IMR-90 (cell line): ENCODE data around the gene NCKAP5. TPM values are rescaled to one million over a fixed set of nuclear protein-coding genes. Genes with fewer than 3 reads are reported as not detected.

Source experiments
- ATAC-seq: fragments of 200-7000 bp; cut with Tn5 transposase; 2 replicates; pipeline ENCODE4 v1.9.1; 2020; ENCODE audit warnings: low read depth, mild to moderate bottlenecking, moderate library complexity
- BruUV-seq: library from RNA; stranded (reverse); fragments of 400-500 nt; replicated peaks from 2 replicates; lab custom pipeline; 2021; lab: Mats Ljungman, UMichigan
- CTCF ChIA-PET: fragments of 300-600 bp; formaldehyde crosslinking; extraction: SDS; loops from one replicate; lab custom pipeline; 2021; ENCODE audit warnings: antibody characterized with exemption; lab: Yijun Ruan, JAX
- POLR2A ChIA-PET: fragments of 300-600 bp; sonication (Branson Sonifier 250); formaldehyde crosslinking; loops from one replicate; lab custom pipeline; 2022; ENCODE audit warnings: antibody characterized with exemption; ENCODE audit not compliant: unreplicated experiment; lab: Charles Lee
- DNase-seq: peaks from one replicate; pipeline ENCODE4 v3.0.0; 2013
- H2AFZ ChIP-seq: replicated peaks from 2 replicates; pipeline ENCODE3; 2013; ENCODE audit warnings: low read length, mild to moderate bottlenecking; ENCODE audit not compliant: poor library complexity
- H2AK5ac ChIP-seq: 2 replicates; pipeline ENCODE4 v1.6.1; 2013; ENCODE audit warnings: low read depth, low read length, inconsistent platforms
- H2AK9ac ChIP-seq: replicated peaks from 2 replicates; pipeline ENCODE3; 2013; ENCODE audit warnings: mild to moderate bottlenecking, low read depth, low read length, moderate library complexity; ENCODE audit not compliant: poor library complexity
- H2BK120ac ChIP-seq: 2 replicates; pipeline ENCODE4 v1.6.1; 2013; ENCODE audit warnings: low read depth, low read length, inconsistent platforms
- H2BK15ac ChIP-seq: 3 replicates; pipeline ENCODE4 v1.6.1; 2013; ENCODE audit warnings: low read depth, low read length, inconsistent platforms
- H2BK20ac ChIP-seq: 2 replicates; pipeline ENCODE4 v1.6.1; 2013; ENCODE audit warnings: low read depth, mild to moderate bottlenecking, inconsistent platforms, low read length, moderate library complexity
- H2BK5ac ChIP-seq: 2 replicates; pipeline ENCODE4 v1.6.1; 2013; ENCODE audit warnings: mild to moderate bottlenecking, low read depth, low read length, inconsistent platforms; ENCODE audit not compliant: poor library complexity, severe bottlenecking
- H3K14ac ChIP-seq: replicated peaks from 2 replicates; pipeline ENCODE4 v1.6.1; 2013; ENCODE audit warnings: low read depth, low read length, inconsistent platforms
- H3K18ac ChIP-seq: 2 replicates; pipeline ENCODE4 v1.6.1; 2013; ENCODE audit warnings: low read depth, low read length, control low read depth
- H3K23ac ChIP-seq: 2 replicates; pipeline ENCODE4 v1.6.1; 2013; ENCODE audit warnings: low read depth, low read length, inconsistent platforms
- H3K27ac ChIP-seq: 2 replicates; pipeline ENCODE4 v1.5.1; 2013; ENCODE audit warnings: mild to moderate bottlenecking, control low read depth, low read length; ENCODE audit not compliant: insufficient read depth
- H3K27me3 ChIP-seq: 2 replicates; pipeline ENCODE4 v1.6.1; 2013; ENCODE audit warnings: low read length; ENCODE audit not compliant: control insufficient read depth, insufficient read depth
- H3K36me3 ChIP-seq: 2 replicates; pipeline ENCODE4 v1.6.1; 2013; ENCODE audit warnings: low read length, mixed read lengths; ENCODE audit not compliant: control insufficient read depth, insufficient read depth
- H3K4ac ChIP-seq: 2 replicates; pipeline ENCODE4 v1.6.1; 2013; ENCODE audit warnings: low read depth, low read length, inconsistent platforms
- H3K4me1 ChIP-seq: 2 replicates; pipeline ENCODE4 v1.6.1; 2013; ENCODE audit warnings: low read length, mixed read lengths; ENCODE audit not compliant: control insufficient read depth, insufficient read depth
- H3K4me2 ChIP-seq: 2 replicates; pipeline ENCODE4 v1.6.1; 2013; ENCODE audit warnings: low read depth, mild to moderate bottlenecking, control low read depth, low read length, moderate library complexity
- H3K4me3 ChIP-seq: 2 replicates; pipeline ENCODE4 v1.5.1; 2013; ENCODE audit warnings: low read depth, mild to moderate bottlenecking, control low read depth, low read length, moderate library complexity; ENCODE audit not compliant: insufficient read depth
- H3K56ac ChIP-seq: 2 replicates; pipeline ENCODE4 v1.6.1; 2013; ENCODE audit warnings: low read length, inconsistent platforms; ENCODE audit not compliant: insufficient read depth; ENCODE audit errors: extremely low read depth
- H3K79me1 ChIP-seq, 2 experiments: 2 replicates each; pipeline ENCODE4 v1.6.1; 2013; ENCODE audit warnings: low read length in 2 of 2, inconsistent platforms in 1 of 2, low read depth in 1 of 2
- H3K9ac ChIP-seq: 2 replicates; pipeline ENCODE4 v1.6.1; 2013; ENCODE audit warnings: low read depth, low read length, control low read depth
- H3K9me1 ChIP-seq: 2 replicates; pipeline ENCODE4 v1.6.1; 2013; ENCODE audit warnings: low read length, inconsistent platforms; ENCODE audit not compliant: insufficient read depth
- H3K9me3 ChIP-seq: 2 replicates; pipeline ENCODE4 v1.6.1; 2013; ENCODE audit warnings: low read length; ENCODE audit not compliant: control insufficient read depth, insufficient read depth
- H4K20me1 ChIP-seq: 2 replicates; pipeline ENCODE4 v1.6.1; 2013; ENCODE audit warnings: low read length, inconsistent platforms; ENCODE audit not compliant: insufficient read depth
- H4K5ac ChIP-seq: 2 replicates; pipeline ENCODE4 v1.6.1; 2013; ENCODE audit warnings: mild to moderate bottlenecking, low read depth, low read length, control low read depth
- H4K8ac ChIP-seq, 2 experiments: 2 replicates each; pipeline ENCODE4 v1.6.1; 2013; ENCODE audit warnings: low read depth in 2 of 2, low read length in 2 of 2, control low read depth in 1 of 2, inconsistent platforms in 1 of 2
- H4K91ac ChIP-seq: 2 replicates; pipeline ENCODE4 v1.6.1; 2013; ENCODE audit warnings: low read depth, low read length, inconsistent platforms; ENCODE audit not compliant: insufficient read depth
- CEBPB ChIP-seq: IDR thresholded peaks from 2 replicates; pipeline ENCODE4 v1.6.1; 2012; ENCODE audit warnings: low read depth, low read length, improper control_type of control experiment
- MAFK ChIP-seq: IDR thresholded peaks from 2 replicates; pipeline ENCODE4 v1.6.1; 2012; ENCODE audit warnings: low read depth, low read length, improper control_type of control experiment
- MXI1 ChIP-seq: IDR thresholded peaks from 2 replicates; pipeline ENCODE4 v1.6.1; 2012; ENCODE audit warnings: low read depth, mild to moderate bottlenecking, low read length, moderate library complexity, borderline replicate concordance
- NFE2L2 ChIP-seq: fragments of 150-350 bp; IDR thresholded peaks from 2 replicates; pipeline ENCODE4 v1.6.1; 2016; ENCODE audit warnings: low read depth, mild to moderate bottlenecking, low read length
- POLR2A ChIP-seq: IDR thresholded peaks from 2 replicates; pipeline ENCODE4 v1.6.1; 2012; ENCODE audit warnings: mild to moderate bottlenecking, low read depth, low read length
- RCOR1 ChIP-seq: IDR thresholded peaks from 2 replicates; pipeline ENCODE4 v1.6.1; 2012; ENCODE audit warnings: mild to moderate bottlenecking, low read length, improper control_type of control experiment; ENCODE audit not compliant: insufficient replicate concordance
- RFX5 ChIP-seq: IDR thresholded peaks from 2 replicates; pipeline ENCODE4 v1.8.0; 2012; ENCODE audit warnings: low read depth, mild to moderate bottlenecking, low read length, moderate library complexity
- SMC3 ChIP-seq: fragments of 150-350 bp; IDR thresholded peaks from 2 replicates; pipeline ENCODE4 v1.6.1; 2016; ENCODE audit warnings: low read depth, mild to moderate bottlenecking, antibody characterized with exemption, low read length, moderate library complexity
- WGBS, 2 experiments: methylation state at CpG; one replicate each; pipeline versions ENCODE4 v1.1.5 to v1.1.7; 2013; ENCODE audit warnings: missing lambda C conversion rate in 2 of 2; ENCODE audit not compliant: insufficient read length in 1 of 2; ENCODE audit errors: extremely low coverage in 2 of 2; 5-methylcytosine and 5-hydroxymethylcytosine counted together
- dilution Hi-C: fragments of 300-500 bp; cut with HindIII; formaldehyde crosslinking; loops from one replicate; pipeline ENCODE4 v1.14.3; 2018; ENCODE audit warnings: low sequenced_read_pairs; ENCODE audit not compliant: unreplicated experiment
- in situ Hi-C: fragments of 300-500 bp; cut with MboI; formaldehyde crosslinking; loops from 3 replicates; pipeline ENCODE4 v1.14.3; 2019; ENCODE audit warnings: low sequenced_read_pairs, inconsistent platforms, mixed read lengths
- intact Hi-C: fragments of 100-400 bp; cut with micrococcal nuclease; formaldehyde crosslinking; loops from 2 replicates; pipeline ENCODE4 v1.10.0; 2022
- polyA plus RNA-seq, 3 experiments: library from polyadenylated mRNA; depleted of rRNA; stranded (reverse); fragments of >200 nt; gene quantifications; 2 replicates each; pipeline ENCODE4 v1.2.3, GENCODE V29; 2012; ENCODE audit warnings: low replicate concordance in 1 of 3
- total RNA-seq: library from RNA; depleted of rRNA; stranded (reverse); fragments of >200 nt; gene quantifications from 2 replicates; pipeline ENCODE4 v1.2.3, GENCODE V29; 2012
- TF ChIP-seq, protein P1 (sequence below): fragments of 150-350 bp; IDR thresholded peaks from 2 replicates; pipeline ENCODE4 v1.6.1; 2017; ENCODE audit warnings: mild to moderate bottlenecking, antibody characterized with exemption, low read length, low read depth

NCKAP5 gene
- total and polyA plus RNA-seq, 2 of the 4 experiments (the other 2 are of a cell fraction): 2.7 to 3.9 TPM

DNA sequence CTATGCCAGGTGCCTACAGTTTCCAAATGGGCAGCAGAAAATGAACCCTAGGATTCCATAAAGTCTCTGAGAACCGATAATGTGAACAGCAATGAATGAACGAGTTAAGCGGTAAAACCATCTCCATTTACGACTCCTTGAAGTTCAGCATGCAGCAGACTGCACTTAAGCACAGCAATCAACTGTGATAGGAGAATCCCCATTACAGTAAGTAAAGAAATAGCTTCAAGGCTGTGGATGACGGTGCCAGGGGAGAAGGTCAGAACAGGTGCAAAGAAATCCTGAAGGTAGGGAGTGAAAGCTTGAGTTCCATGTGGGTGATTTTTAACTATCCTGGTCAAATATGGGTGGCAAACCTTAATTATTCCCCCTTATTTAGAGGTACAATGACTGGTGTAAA is 444.4 kb downstream of the NCKAP5 start:
- Histone ChIP-seq H2AFZ (no peak overlapping the region), H3K4me2 (no peak overlapping the region), H4K5ac (no peak overlapping the region), H3K79me1 (peaks cover 11 to 14% of the 10 kb centered on the region in 2 experiments), H3K56ac (no peak overlapping the region), H4K91ac (no peak overlapping the region), H3K23ac (no peak overlapping the region), H2BK120ac (no peak overlapping the region), H2BK20ac (no peak overlapping the region), H3K9me3 (no peaks in the 10 kb centered on the region), H3K27ac (no peak overlapping the region), H4K20me1 (peaks cover 3% of the 10 kb centered on the region; the same call in 1 of the 2 replicates), H3K9me1 (peaks cover 4% of the 10 kb centered on the region; the same call in 1 of the 2 replicates), H3K4me1 (no peaks in the 10 kb centered on the region), H2BK15ac (no peak overlapping the region), H3K4me3 (no peak overlapping the region), H2AK5ac (no peak overlapping the region), H3K27me3 (no peaks in the 10 kb centered on the region), H2AK9ac (no peak overlapping the region), H3K9ac (no peak overlapping the region), H2BK5ac (no peak overlapping the region), H4K8ac (no peak overlapping the region), H3K4ac (no peak overlapping the region), H3K18ac (no peak overlapping the region), H3K36me3 (peaks cover 7% of the 10 kb centered on the region), H3K14ac (no peak overlapping the region)
- TF ChIP-seq NFE2L2: no peak
- TF ChIP-seq CEBPB: no peak
- no peak for TF ChIP-seq MXI1
- no peak for TF ChIP-seq RFX5
- TF ChIP-seq, protein P1, sequence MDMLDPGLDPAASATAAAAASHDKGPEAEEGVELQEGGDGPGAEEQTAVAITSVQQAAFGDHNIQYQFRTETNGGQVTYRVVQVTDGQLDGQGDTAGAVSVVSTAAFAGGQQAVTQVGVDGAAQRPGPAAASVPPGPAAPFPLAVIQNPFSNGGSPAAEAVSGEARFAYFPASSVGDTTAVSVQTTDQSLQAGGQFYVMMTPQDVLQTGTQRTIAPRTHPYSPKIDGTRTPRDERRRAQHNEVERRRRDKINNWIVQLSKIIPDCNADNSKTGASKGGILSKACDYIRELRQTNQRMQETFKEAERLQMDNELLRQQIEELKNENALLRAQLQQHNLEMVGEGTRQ: no peak
- TF ChIP-seq RCOR1: no peak
- TF ChIP-seq POLR2A: no peak
- TF ChIP-seq SMC3: no peak
- no peak for TF ChIP-seq MAFK
- dilution Hi-C loops: no loop called here
- in situ Hi-C loops: no loop called here
- POLR2A ChIA-PET: no interaction called here
- DNase-seq: no peak
- ATAC-seq: no peak
- CTCF ChIA-PET: no interaction called here
- intact Hi-C loops: no loop called here
- no CpG with 5 or more reads among the region's 5 CpGs for WGBS, 2 experiments
- BruUV-seq: no TSS peak
